ENCODE results near the gene USPL1.
A peak's percentile ranks its signal among the peaks of the same experiment; 100 is the strongest.

The USPL1 gene

GRCh38 chr13:30656178-30656577 lies 38.5 kb downstream of the USPL1 start:
- FAIRE-seq (no peak), DNase-seq (ENCODE audit: low spot score) (no peak)

- no peak for FAIRE-seq
- no peak for DNase-seq (ENCODE audit: low spot score)
Measured at GRCh38 chr13:30659980-30660379, 42.3 kb downstream of the USPL1 start.

GRCh38 chr13:30660796-30661195 lies 43.1 kb downstream of the USPL1 start:
- DNase-seq (ENCODE audit: low spot score) (no peak), FAIRE-seq (no peak)

GRCh38 chr13:30664689-30665275 lies 47.1 kb downstream of the USPL1 start:
- DNase-seq (ENCODE audit: low spot score) (no peak), FAIRE-seq (no peak)

- DNase-seq (ENCODE audit: low spot score) (no peak), FAIRE-seq (no peak)
Measured at GRCh38 chr13:30665638-30666037, 47.9 kb downstream of the USPL1 start.

- DNase-seq (ENCODE audit: low spot score) (no peak), FAIRE-seq (no peak)
Measured at GRCh38 chr13:30666113-30666512, 48.4 kb downstream of the USPL1 start.

- FAIRE-seq (no peak), DNase-seq (ENCODE audit: low spot score) (no peak)
Measured at GRCh38 chr13:30667014-30667413, 49.3 kb downstream of the USPL1 start.

GRCh38 chr13:30668312-30668711 lies 50.6 kb downstream of the USPL1 start:
- no peak for FAIRE-seq
- DNase-seq (ENCODE audit: low spot score): no peak

- DNase-seq (ENCODE audit: low spot score): no peak
- no peak for FAIRE-seq
Measured at GRCh38 chr13:30671271-30671815, 53.6 kb downstream of the USPL1 start.

GRCh38 chr13:30673669-30674521 lies 56.2 kb downstream of the USPL1 start:
- DNase-seq (ENCODE audit: low spot score): peak; percentile 84
- FAIRE-seq: peak; percentile 51

- FAIRE-seq: no peak
Measured at GRCh38 chr13:30675717-30676116, 58.0 kb downstream of the USPL1 start.

GRCh38 chr13:30676672-30677071 lies 59.0 kb downstream of the USPL1 start:
- FAIRE-seq (no peak), DNase-seq (ENCODE audit: low spot score) (peak; percentile 25)

More at GRCh38 chr13:30675717-30676116, 58.0 kb downstream of the USPL1 start:
- no peak for DNase-seq (ENCODE audit: low spot score)

- no peak for FAIRE-seq
Measured at GRCh38 chr13:30679483-30680330, 62.0 kb downstream of the USPL1 start.

GRCh38 chr13:30681843-30682242 lies 64.1 kb downstream of the USPL1 start:
- DNase-seq (ENCODE audit: low spot score): no peak
- FAIRE-seq: no peak

More at GRCh38 chr13:30679483-30680330, 62.0 kb downstream of the USPL1 start:
- DNase-seq (ENCODE audit: low spot score): no peak

GRCh38 chr13:30685320-30685859 lies 67.7 kb downstream of the USPL1 start:
- no peak for FAIRE-seq

GRCh38 chr13:30685987-30686386 lies 68.3 kb downstream of the USPL1 start:
- no peak for DNase-seq (ENCODE audit: low spot score)
- FAIRE-seq: no peak

More at GRCh38 chr13:30685320-30685859, 67.7 kb downstream of the USPL1 start:
- DNase-seq (ENCODE audit: low spot score): no peak

GRCh38 chr13:30687601-30688000 lies 69.9 kb downstream of the USPL1 start:
- DNase-seq (ENCODE audit: low spot score) (no peak), FAIRE-seq (no peak)

- FAIRE-seq (no peak), DNase-seq (ENCODE audit: low spot score) (no peak)
Measured at GRCh38 chr13:30689752-30690151, 72.0 kb downstream of the USPL1 start.

GRCh38 chr13:30690282-30691188 lies 72.8 kb downstream of the USPL1 start:
- FAIRE-seq (no peak), DNase-seq (ENCODE audit: low spot score) (no peak)

GRCh38 chr13:30692113-30692512 lies 74.4 kb downstream of the USPL1 start:
- no peak for DNase-seq (ENCODE audit: low spot score)
- no peak for FAIRE-seq

Measured in RCC 7860 (cell line).